IPS-20b (cell line): ENCODE measurements around the gene GSTK1.

Experiments used
- H3K27ac ChIP-seq: one replicate; pipeline ENCODE4 v1.5.1; 2013; ENCODE audit warnings: low read length
- H3K27me3 ChIP-seq: 2 replicates; pipeline ENCODE4 v1.6.1; 2013; ENCODE audit warnings: mild to moderate bottlenecking, low read length, inconsistent platforms; ENCODE audit not compliant: insufficient read depth
- H3K36me3 ChIP-seq: 2 replicates; pipeline ENCODE4 v1.6.1; 2013; ENCODE audit warnings: low read depth, mild to moderate bottlenecking, inconsistent platforms, low read length, moderate library complexity; ENCODE audit not compliant: insufficient read depth
- H3K4me1 ChIP-seq: 2 replicates; pipeline ENCODE4 v1.6.1; 2013; ENCODE audit warnings: mild to moderate bottlenecking, control low read depth, inconsistent platforms, low read length, moderate library complexity; ENCODE audit not compliant: insufficient read depth
- H3K4me3 ChIP-seq: 2 replicates; pipeline ENCODE4 v1.5.1; 2013; ENCODE audit warnings: mild to moderate bottlenecking, low read length, inconsistent platforms
- H3K9ac ChIP-seq: 2 replicates; pipeline ENCODE4 v1.6.1; 2013; ENCODE audit warnings: low read depth, mild to moderate bottlenecking, inconsistent platforms, low read length, moderate library complexity
- H3K9me3 ChIP-seq: 2 replicates; pipeline ENCODE4 v1.6.1; 2013; ENCODE audit warnings: mild to moderate bottlenecking, low read depth, low read length, inconsistent platforms; ENCODE audit not compliant: insufficient read depth

GSTK1 gene

DNA sequence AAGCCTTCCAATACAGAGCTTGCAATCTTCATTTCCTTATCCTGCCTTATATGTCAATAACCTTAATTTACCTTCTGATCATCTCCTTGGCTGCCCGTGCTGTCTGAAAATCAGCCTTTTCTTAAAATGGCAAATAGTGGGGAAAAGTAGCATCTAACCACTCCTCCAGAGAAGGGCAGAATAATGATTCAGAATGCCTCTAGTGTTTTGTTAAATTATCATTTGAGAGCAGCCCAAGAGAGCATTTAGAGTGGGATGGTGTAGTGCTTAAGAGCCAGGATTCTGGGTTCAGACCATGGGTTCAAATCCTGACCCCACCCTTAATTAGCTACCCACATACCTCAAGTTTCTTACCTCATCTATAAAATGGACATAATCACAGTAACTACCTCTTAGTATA lies 16.9 kb downstream of the GSTK1 start:
- Histone ChIP-seq H3K9ac (no peak overlapping the region), H3K9me3 (no peaks in the 10 kb centered on the region), H3K4me1 (peaks cover 8% of the 10 kb centered on the region), H3K4me3 (no peak overlapping the region), H3K27me3 (peaks cover 8% of the 10 kb centered on the region; the same call in 1 of the 2 replicates), H3K27ac (no peak overlapping the region), H3K36me3 (no peaks in the 10 kb centered on the region)

- no peak overlapping the region for H3K4me3 ChIP-seq
- peaks cover 12% of the 10 kb centered on the region for H3K27me3 ChIP-seq
- no peak overlapping the region for H3K9ac ChIP-seq
- H3K36me3 ChIP-seq: no peaks in the 10 kb centered on the region
- no peak overlapping the region for H3K27ac ChIP-seq
- peaks cover 10% of the 10 kb centered on the region for H3K4me1 ChIP-seq
- H3K9me3 ChIP-seq: no peaks in the 10 kb centered on the region
These were observed 17.3 kb downstream of the GSTK1 start for GRCh38 chr7:143280566-143280965.

DNA sequence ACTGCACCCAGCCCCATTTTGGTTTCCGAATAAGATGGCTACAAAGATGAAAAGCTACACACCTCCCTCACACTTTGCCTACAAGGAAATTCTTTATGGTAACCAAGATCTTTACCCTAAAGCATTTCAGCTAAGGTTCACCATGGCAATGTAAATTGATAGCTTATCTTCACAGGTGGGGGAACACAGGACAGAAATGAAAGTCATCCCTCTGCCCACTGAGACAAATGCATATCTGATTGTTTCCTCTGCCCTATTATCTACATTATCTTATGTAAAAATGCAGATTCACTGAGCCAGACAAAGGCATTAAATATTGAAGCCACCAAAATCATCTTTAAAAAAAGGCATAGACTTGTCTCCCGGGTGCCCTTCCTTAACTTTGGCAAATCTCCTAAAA lies 18.3 kb downstream of the GSTK1 start:
- Histone ChIP-seq H3K9me3 (no peaks in the 10 kb centered on the region), H3K36me3 (no peaks in the 10 kb centered on the region), H3K9ac (no peak overlapping the region), H3K4me1 (peaks cover 10% of the 10 kb centered on the region), H3K27ac (no peak overlapping the region), H3K27me3 (peaks cover 22% of the 10 kb centered on the region), H3K4me3 (no peak overlapping the region)

DNA sequence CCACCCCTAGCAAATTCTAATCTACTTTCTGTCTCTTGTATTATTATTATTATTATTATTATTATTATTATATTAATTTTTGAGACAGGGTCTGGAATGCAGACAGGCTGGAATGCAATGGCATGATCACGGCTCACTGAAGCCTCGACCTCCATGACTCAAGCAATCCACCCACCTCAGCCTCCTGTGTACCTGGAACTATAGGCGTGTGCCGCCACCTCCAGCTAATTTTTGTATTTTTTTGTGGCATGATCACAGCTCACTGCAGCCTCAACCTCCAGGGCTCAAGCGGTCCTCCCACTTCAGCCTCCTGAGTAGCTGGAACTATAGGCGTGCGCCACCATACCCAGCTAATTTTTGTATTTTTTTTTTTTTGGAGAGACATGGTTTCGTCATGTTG lies 18.9 kb downstream of the GSTK1 start:
- peaks cover 1% of the 10 kb centered on the region; the same call in 1 of the 2 replicates for H3K9me3 ChIP-seq
- H3K36me3 ChIP-seq: no peaks in the 10 kb centered on the region
- no peak overlapping the region for H3K4me3 ChIP-seq
- peaks cover 10% of the 10 kb centered on the region for H3K4me1 ChIP-seq
- H3K9ac ChIP-seq: no peak overlapping the region
- peaks cover 28% of the 10 kb centered on the region for H3K27me3 ChIP-seq
- H3K27ac ChIP-seq: no peak overlapping the region

DNA sequence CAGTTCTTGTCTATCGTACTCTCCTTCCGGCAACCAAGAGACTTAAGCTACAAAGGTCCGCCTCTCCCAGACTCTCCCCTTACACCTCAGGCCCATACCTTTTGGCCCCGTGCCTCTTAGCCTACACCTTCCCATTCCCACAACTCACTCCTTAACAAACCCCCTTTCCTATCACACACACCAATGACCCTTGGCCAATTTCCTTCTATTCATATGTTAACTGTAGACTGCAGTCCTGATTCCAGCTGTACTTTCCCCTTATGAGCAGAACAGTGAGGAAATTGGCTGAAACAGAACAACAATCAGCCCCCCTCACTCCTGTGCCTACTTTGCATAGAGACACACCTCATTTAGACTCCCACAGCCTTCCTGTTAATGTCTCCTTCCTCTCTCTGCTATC lies 20.1 kb downstream of the GSTK1 start:
- H3K36me3 ChIP-seq: no peaks in the 10 kb centered on the region
- peaks cover 10% of the 10 kb centered on the region for H3K4me1 ChIP-seq
- H3K4me3 ChIP-seq: no peak overlapping the region
- peaks cover 7% of the 10 kb centered on the region; the same call in 1 of the 2 replicates for H3K9me3 ChIP-seq
- H3K27me3 ChIP-seq: peaks cover 35% of the 10 kb centered on the region
- no peak overlapping the region for H3K27ac ChIP-seq
- H3K9ac ChIP-seq: no peak overlapping the region

- Histone ChIP-seq H3K9ac (peak within 1 kb of the TSS; percentile 8; the same call in 1 of the 2 replicates), H3K36me3 (no peaks in the 10 kb centered on the region), H3K27me3 (peaks cover 35% of the 10 kb centered on the region), H3K9me3 (peaks cover 7% of the 10 kb centered on the region; the same call in 1 of the 2 replicates), H3K4me1 (peaks cover 12% of the 10 kb centered on the region), H3K27ac (no peak within 1 kb of the TSS), H3K4me3 (peak within 1 kb of the TSS; percentile 58; the same call in 1 of the 2 replicates)
These were observed 21.6 kb downstream of the GSTK1 start, which contains the start of gene TMEM139 for GRCh38 chr7:143284591-143285469. TMEM139 (plus strand) TSS chr7:143284958; CDS start chr7:143285958, 1,000 bp downstream.

DNA sequence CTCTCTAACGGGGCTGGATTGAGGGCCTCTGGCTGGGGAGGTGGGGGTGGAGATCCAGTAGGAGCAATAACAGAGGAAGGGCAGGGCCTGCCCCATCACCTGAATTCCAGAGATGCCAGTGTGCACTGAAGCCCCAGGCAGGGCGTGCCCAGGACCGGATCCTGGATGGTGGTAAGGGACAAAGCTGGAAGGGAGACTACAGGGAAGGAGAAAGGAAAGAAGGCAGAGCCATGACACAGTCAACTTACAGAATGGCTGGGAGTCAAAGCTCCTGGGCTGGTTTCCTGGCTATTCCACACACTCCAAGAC lies 22.2 kb downstream of the GSTK1 start:
- H3K4me3 ChIP-seq: peak overlapping the region; percentile 58; the same call in 1 of the 2 replicates
- peaks cover 3% of the 10 kb centered on the region for H3K36me3 ChIP-seq
- H3K27me3 ChIP-seq: peaks cover 35% of the 10 kb centered on the region
- H3K4me1 ChIP-seq: peaks cover 12% of the 10 kb centered on the region
- H3K27ac ChIP-seq: no peak overlapping the region
- peak overlapping the region; percentile 8; the same call in 1 of the 2 replicates for H3K9ac ChIP-seq
- peaks cover 7% of the 10 kb centered on the region; the same call in 1 of the 2 replicates for H3K9me3 ChIP-seq

GRCh38 chr7:143285806-143286521 lies 22.7 kb downstream of the GSTK1 start:
- Histone ChIP-seq H3K27ac (no peak overlapping the region), H3K4me3 (peak overlapping the region; percentile 58; the same call in 1 of the 2 replicates), H3K9me3 (peaks cover 7% of the 10 kb centered on the region; the same call in 1 of the 2 replicates), H3K36me3 (peaks cover 8% of the 10 kb centered on the region), H3K27me3 (peaks cover 35% of the 10 kb centered on the region), H3K9ac (no peak overlapping the region), H3K4me1 (peaks cover 12% of the 10 kb centered on the region)

- Histone ChIP-seq H3K36me3 (peaks cover 14% of the 10 kb centered on the region), H3K4me3 (no peak overlapping the region), H3K27me3 (peaks cover 35% of the 10 kb centered on the region), H3K27ac (no peak overlapping the region), H3K9me3 (peaks cover 7% of the 10 kb centered on the region; the same call in 1 of the 2 replicates), H3K9ac (no peak overlapping the region), H3K4me1 (peaks cover 12% of the 10 kb centered on the region)
These were observed 23.3 kb downstream of the GSTK1 start for GRCh38 chr7:143286522-143286890.

- no peak overlapping the region for H3K9ac ChIP-seq
- H3K4me3 ChIP-seq: no peak overlapping the region
- H3K27me3 ChIP-seq: peaks cover 35% of the 10 kb centered on the region
- H3K27ac ChIP-seq: no peak overlapping the region
- H3K4me1 ChIP-seq: peaks cover 12% of the 10 kb centered on the region
- peaks cover 7% of the 10 kb centered on the region; the same call in 1 of the 2 replicates for H3K9me3 ChIP-seq
- H3K36me3 ChIP-seq: peaks cover 23% of the 10 kb centered on the region
These were observed 24.2 kb downstream of the GSTK1 start for GRCh38 chr7:143287339-143287934.
